ENCODE measurements around the gene PLD3. TPM values are rescaled to one million over a fixed set of nuclear protein-coding genes. Genes with fewer than 3 reads are reported as not detected.

PLD3 gene
- total RNA-seq, 2 donors from 2014 or later, result 386 to 531 TPM

DNA sequence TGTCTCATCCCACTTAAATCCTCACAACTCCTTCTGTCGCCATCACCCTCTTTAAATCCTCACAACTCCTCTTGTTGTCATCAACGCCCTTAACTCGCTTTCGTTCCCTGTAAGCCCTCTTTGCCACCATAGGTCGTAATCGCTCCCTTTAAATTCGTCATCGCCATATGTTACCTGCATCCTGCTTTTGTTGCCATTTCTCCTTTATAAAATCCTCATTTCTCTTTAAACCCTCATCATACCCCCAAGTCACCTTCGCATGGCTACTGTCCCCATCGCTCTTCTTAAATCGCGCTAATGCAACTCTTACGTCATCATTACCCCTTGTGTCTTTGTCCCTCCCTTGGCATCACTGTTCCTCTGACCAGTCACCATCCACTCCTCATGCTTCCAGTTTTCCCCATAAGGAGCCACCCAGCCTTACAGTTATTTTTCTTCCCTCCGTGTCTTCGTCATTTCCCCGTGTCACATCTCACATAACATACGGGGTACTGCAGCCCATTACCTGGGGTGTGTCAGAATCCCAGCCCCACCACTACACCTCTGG, 539 bp downstream of the PLD3 start:
- no peak for TF ChIP-seq CTCF (IDR thresholded peaks at IDR 0.05)
- peak; percentile 23 for ATAC-seq (ENCODE audit: insufficient number of reproducible peaks, low FRiP score, low read depth)
- no peaks in the 10 kb centered on the region for H3K36me3 ChIP-seq
- peaks cover 12 to 26% of the 10 kb centered on the region in 2 donors for H3K4me1 ChIP-seq (ENCODE audit: control insufficient read depth in 1 of 2, low read depth in 2 of 2)
- H3K27ac ChIP-seq, result peak overlapping the region; percentile 38 to 67
- H3K27me3 ChIP-seq (replicated peaks; ENCODE audit: insufficient read depth), result no peaks in the 10 kb centered on the region
- H3K9me3 ChIP-seq, result no peaks in the 10 kb centered on the region
- no peak for DNase-seq (ENCODE audit: low spot score)
- H3K4me3 ChIP-seq, result peak overlapping the region; percentile 89

DNA sequence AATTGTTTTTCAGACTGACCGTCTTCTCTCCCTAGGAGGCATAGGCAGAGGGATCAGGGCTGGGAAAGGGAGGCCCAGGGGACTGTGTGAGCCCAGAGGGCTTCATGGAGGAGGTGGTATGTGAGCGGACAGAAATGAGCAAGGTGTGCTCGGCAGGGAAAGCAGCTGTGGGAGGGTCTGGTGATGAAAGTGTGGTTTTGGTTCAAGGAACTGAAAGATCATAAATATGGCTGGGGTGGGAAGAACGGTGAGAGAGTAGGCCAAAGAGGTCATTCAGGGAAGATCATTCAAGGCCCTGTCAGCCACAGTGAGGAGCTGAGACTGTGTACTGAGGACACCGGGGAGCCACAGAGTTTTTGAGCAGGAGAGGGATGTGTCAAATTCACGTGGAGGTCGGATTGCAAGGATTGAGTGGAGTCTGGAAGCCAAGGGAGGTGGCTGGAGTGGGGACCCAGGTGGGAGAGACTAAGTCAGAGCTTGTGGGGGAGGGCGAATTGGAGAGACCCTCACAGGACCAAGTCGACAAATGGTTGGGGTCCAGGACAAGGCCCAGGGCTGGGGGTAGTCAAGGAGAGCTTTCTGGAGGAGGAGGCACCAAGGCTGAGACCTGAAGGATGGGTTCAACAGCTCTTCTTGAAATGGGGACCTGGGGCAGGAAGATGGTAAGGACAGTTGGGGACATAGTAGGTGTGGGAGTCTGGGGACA, 7.6 kb downstream of the PLD3 start:
- H3K4me3 ChIP-seq, result no peak overlapping the region
- H3K9me3 ChIP-seq, result no peaks in the 10 kb centered on the region
- ATAC-seq (ENCODE audit: insufficient number of reproducible peaks, low FRiP score, low read depth) (no peak), DNase-seq (ENCODE audit: low spot score) (no peak)
- no peak overlapping the region for H3K27ac ChIP-seq
- no peak for TF ChIP-seq CTCF (IDR thresholded peaks at IDR 0.05)
- no peaks in the 10 kb centered on the region for H3K4me1 ChIP-seq (ENCODE audit: control insufficient read depth in 1 of 2, low read depth in 2 of 2)
- H3K36me3 ChIP-seq, result no peaks in the 10 kb centered on the region
- H3K27me3 ChIP-seq (replicated peaks; ENCODE audit: insufficient read depth), result no peaks in the 10 kb centered on the region

DNA sequence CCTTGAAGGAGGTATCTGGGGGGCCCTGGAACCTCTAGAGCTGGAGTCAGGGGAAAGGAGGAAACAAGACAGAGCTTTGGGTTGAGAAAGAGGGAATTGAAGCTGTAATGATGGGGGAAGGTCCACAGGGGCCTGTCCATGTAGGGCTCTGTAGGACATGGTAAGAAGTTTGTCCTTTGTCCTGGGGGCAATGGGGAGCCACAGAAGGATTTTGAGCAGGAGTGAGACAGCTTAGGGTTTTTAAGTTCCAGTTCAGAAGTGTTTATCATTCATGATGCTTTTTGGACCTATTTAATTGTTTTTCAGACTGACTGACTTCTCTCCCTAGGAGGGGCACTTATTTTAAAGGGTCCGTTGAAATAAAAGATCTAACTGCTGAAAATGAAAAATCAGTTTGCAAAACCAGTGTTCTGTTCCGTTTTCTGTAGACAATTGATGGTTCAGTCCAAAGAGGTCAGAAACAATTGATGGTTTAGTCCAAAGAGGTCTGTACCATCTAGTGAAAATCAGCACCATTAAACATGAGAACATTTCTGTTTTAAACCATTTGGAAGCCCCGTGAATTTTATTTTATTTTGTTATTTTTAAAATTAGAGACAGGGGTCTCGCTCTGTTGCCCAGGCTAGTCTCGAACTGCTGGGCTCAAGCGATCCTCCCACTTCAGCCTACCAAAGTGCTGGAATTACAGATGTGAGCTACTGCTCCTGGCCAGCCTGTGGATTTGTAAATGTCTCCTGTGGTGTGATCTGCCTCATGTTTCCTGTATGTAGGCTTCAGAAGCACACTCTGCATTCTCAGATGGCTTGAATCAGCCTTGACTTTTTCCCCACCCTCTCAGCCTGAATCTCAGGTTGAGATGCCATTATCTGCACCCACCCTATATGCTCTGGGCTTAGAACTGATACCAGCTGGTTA, 8.4 kb downstream of the PLD3 start:
- Histone ChIP-seq H3K36me3 (no peaks in the 10 kb centered on the region), H3K27ac (no peak overlapping the region), H3K4me1 (ENCODE audit: control insufficient read depth in 1 of 2, low read depth in 2 of 2) (no peaks in the 10 kb centered on the region), H3K9me3 (no peaks in the 10 kb centered on the region), H3K4me3 (no peak overlapping the region), H3K27me3 (replicated peaks; ENCODE audit: insufficient read depth) (no peaks in the 10 kb centered on the region)
- ATAC-seq (ENCODE audit: insufficient number of reproducible peaks, low FRiP score, low read depth), result no peak
- DNase-seq (ENCODE audit: low spot score), result no peak
- no peak for TF ChIP-seq CTCF (IDR thresholded peaks at IDR 0.05)

DNA sequence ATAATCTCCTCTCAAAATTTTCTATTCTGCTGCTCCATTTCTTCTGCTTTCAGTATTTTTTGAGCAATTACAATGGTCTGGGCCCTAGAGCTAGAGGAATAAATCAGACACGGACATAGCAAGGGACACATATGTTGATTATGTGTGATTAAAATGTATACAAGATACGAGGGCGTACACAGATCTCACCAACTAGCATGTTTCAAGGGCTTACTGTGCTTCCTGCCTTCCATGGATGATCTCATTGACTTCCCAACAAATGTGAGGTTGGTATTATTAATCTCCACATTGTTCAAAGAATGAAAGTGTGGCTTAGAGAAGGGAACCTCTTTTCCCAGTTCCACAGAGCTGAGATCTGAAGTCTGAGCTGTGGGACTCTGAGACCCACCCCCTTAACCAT, 9.1 kb downstream of the PLD3 start:
- no peaks in the 10 kb centered on the region for H3K4me1 ChIP-seq (ENCODE audit: control insufficient read depth in 1 of 2, low read depth in 2 of 2)
- H3K27ac ChIP-seq, result no peak overlapping the region
- ATAC-seq (ENCODE audit: insufficient number of reproducible peaks, low FRiP score, low read depth) (no peak), DNase-seq (ENCODE audit: low spot score) (no peak)
- no peaks in the 10 kb centered on the region for H3K9me3 ChIP-seq
- no peak for TF ChIP-seq CTCF (IDR thresholded peaks at IDR 0.05)
- H3K27me3 ChIP-seq (replicated peaks; ENCODE audit: insufficient read depth), result no peaks in the 10 kb centered on the region
- H3K4me3 ChIP-seq, result no peak overlapping the region
- H3K36me3 ChIP-seq, result peaks cover 3% of the 10 kb centered on the region

DNA sequence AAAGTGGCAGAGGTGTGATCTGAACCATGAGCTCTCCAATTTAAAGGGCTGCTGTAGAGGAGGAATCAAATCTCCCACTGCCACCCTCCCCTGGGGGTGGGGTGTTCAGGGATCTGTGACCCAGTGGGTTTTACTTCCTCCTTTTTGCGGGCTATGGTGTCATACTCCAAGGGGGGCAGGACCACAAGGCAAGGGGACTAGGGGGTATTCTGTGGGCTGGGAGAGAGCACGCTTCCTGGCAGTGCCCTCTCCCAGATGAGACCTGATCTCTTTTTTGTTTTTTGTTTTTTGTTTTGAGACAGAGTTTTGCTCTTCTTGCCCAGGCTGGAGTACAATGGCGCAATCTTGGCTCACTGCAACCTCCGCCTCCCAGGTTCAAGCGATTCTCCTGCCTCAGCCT, 10.3 kb downstream of the PLD3 start:
- TF ChIP-seq CTCF (IDR thresholded peaks at IDR 0.05), result no peak
- no peaks in the 10 kb centered on the region for H3K9me3 ChIP-seq
- DNase-seq (ENCODE audit: low spot score), result no peak
- H3K27ac ChIP-seq, result no peak overlapping the region
- H3K36me3 ChIP-seq, result peaks cover 3% of the 10 kb centered on the region
- no peaks in the 10 kb centered on the region for H3K27me3 ChIP-seq (replicated peaks; ENCODE audit: insufficient read depth)
- H3K4me3 ChIP-seq, result no peak overlapping the region
- no peaks in the 10 kb centered on the region for H3K4me1 ChIP-seq (ENCODE audit: control insufficient read depth in 1 of 2, low read depth in 2 of 2)
- no peak for ATAC-seq (ENCODE audit: insufficient number of reproducible peaks, low FRiP score, low read depth)

All from thoracic aorta (tissue), 2 donors.